HT1080 (cell line): ENCODE data around the gene KRT84. TPM values are rescaled to one million over a fixed set of nuclear protein-coding genes. Genes with fewer than 3 reads are reported as not detected.

Source experiments
- DNase-seq: peaks from one replicate; pipeline ENCODE4 v3.0.0-alpha.2; 2015; ENCODE audit warnings: low read depth
- total RNA-seq: library from RNA; depleted of rRNA; stranded (reverse); fragments of >200 nt; shearing (Covaris generic); gene quantifications from 2 replicates; pipeline ENCODE4 v1.2.3, GENCODE V29; 2014; rRNA removed

Gene KRT84
- total RNA-seq, 1 experiment from 2014 or later = not detected

DNA sequence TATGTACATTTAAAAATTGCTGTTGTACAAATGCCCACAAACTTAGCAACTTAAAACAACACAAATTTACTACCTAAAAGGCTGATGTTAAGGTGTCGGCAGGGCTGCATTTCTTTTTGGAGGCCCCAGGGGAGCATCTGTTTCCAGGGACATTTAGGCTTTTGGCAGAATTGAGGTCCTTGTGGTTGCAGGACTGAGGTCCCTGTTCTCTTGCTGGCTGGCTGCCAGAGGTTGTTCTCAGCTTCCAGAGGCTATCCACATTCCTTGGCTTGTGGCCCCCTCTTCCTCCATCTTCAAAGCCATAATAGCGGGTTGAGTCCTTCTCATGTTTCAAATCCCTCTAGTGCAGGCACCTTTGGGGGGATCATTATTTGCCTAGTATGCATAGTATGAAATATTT lies 41.9 kb downstream of the KRT84 start:
- DNase-seq = no peak

DNA sequence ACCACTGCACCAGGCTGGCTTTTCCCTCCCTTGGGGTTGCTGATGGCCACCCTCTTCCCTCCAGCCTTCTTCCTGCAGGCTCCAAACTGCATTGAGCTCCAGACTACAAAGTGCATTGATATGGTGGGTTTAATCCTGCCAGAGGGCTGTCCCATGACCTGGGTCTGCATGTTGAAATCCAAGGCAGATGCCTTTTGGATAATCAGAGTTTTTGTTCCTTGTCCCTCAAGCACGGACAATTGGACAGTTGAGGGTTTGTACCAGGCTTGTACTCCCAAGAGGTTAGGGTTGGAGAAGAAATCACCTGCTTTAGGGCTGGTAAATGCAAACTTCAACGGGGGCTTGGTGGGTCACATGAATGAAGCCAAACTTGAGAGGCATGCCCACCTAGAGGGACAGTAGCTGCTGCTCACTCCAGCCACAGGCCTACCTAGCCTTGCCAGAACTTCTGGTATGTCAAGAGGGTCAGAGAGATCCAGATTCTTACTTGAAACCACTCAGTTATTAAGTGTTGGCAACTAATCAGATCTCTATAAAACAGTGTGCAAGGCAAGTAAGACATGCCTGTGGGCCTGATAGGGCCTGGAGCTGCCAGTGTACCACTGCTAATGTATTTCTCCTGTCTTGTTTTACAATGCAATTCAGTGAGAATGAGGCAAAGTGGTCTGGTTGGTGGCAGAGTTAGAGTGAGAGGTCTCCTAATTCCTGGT lies 42.5 kb downstream of the KRT84 start:
- no peak for DNase-seq

DNA sequence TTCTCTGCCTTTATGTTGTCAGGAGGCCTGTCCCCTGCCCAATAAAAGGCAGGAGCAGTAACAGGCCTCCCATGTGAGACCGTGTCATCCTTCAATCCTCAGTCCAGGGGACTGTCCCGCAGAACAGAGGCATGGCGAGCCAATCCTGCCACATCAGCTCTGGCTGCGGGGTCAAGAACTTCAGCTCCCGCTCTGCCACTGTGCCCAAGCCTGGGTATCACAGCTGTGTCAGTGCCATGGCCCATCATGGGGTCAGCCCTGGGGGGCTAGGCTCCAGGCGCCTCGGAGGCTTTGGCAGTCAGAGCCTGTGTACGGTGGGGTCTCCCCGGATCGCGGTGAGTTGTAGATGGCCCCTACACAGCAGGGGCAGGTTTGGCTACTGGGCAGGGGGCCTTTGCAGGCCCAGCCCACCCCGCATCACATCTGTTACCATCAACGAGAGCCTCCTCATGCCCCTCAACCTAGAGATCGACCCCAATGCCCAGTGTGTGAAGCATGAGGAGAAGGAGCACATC lies 44.3 kb downstream of the KRT84 start:
- no peak for DNase-seq

DNA sequence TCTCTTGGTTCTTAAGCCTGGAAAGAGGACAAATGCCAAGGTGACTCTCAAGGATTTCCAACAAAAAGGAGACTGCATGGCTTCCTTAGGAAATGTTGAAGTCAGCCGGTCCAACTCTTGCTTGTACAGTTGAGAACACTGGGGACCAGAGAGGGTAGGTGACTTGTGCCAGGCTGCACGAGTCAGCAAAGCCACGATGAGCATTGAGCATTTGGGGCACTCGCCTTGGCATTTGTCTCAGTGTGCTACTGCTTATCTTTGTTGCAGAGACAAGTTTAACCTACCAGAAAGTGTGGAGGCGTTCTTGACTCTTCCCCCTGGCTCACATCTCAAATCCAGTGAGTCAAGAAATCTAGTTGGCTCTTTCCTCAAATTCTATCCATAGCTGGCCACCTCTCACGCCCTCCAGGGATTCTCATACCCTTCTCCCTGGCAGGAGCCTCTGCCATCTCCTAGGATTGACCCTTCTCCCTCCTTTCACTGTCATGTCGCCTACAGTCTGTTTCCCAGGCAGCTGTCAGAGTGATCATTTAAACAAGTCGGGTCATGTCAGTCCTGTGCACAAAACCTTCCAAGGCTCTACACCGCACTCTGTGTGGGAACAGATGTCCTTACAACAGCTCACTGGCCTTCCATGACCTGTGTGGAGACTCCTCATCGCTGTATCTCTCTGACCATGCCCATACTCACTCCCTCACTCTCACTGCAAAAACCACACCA lies 47.1 kb downstream of the KRT84 start:
- DNase-seq = no peak

DNA sequence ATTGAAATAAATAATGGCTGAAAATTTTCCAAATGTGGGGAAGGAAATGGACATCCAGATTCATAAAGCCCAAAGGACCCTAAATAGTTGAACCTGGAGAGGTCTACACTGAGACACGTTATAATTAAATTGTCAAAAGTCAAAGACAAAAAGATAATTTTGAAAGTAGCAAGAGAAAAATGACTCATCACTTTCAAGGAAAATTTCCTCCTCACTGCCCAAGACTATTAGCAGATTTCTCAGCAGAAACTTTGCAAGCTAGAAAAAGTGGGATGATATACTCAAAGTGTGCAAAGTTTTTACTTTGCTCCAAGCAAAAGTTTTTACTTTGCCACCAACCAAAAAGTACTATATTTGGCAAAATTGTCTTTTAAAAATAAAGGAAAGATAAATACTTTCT lies 48.4 kb downstream of the KRT84 start:
- no peak for DNase-seq

DNA sequence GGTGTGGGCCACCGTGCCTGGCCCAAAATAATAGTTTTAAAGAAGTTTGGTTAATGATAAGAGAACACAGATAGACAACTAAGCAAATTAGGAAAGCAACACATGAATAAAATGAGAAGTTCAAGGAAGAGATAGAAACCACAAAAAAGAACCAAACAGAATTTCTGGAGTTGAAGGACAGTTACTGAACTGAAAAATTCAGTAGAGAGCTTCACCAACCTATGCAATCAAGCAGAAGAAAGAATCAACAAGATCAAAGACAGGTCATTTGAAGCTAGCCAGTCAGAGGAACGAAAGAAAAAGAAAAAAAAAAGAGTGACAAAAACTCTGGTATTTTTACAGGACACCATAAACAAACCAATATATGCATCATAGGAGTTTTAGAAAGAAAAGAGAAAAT lies 48.8 kb downstream of the KRT84 start:
- no peak for DNase-seq

DNA sequence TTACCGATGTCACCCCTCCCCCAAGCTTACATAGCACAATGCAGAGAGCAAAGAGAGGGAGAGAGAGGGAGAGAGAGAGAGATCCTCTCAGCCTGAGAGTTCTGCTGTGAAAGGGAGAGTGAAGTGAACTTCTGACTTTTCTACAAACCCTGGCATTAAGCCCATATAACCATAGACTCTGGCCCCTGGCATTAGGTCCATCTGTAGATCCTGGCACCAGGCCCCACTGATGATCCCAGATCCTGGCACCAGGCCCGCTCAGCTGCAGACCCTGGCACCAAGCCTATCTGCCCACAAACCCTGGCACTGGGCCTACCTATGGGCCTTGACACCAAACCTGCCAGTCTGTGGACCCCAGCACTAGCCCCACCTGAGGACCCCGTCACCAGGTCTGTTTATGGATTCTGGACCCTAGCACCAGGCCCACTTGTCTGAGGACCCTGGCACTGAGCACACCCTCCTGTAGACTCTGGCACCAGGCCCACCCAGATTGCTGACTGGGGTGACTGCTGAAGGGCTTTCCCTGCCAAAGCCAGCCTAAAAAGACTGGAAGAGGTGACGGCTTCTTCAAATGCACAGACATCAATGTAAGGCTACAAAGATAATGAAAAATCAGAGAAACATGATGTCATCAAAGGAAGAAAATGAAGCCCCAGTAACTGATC lies 49.7 kb downstream of the KRT84 start:
- DNase-seq = no peak

DNA sequence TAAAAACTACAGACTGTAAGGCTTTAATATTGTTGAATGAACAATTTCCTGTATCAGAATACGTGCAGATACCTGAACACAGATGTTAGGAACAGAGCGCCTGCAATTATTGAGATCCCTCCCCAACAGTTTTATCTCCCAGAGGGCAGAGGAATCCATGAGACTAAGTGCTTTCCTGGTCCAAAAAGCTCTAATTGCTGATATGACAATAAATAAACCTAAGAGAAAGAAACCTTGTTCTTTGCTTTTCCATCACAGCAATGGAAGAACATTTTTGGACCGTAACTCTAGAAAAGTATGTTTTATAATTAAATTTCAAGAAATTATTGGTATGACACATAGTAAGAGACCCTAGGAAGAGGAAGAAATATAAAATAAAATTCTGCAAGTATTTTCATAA lies 51.3 kb downstream of the KRT84 start:
- no peak for DNase-seq

DNA sequence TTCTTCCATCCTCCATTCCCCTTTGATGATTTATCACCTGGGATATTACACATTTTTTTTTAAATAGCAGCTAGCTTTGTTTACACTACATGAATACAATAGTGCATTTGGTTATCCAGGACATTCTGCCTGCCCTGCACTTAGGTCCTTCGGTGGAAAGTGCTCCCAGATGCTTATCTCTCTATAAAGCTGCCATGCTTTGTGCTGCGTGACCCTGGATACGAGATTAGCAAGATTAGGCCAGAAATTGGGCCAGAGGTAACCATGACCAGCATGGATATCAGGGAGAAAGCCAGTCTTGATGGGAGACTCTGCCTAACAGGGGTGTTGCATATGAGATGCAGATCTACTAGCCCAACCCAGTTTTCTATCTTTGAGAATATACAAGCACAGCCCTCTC lies 52.1 kb downstream of the KRT84 start:
- DNase-seq = no peak

DNA sequence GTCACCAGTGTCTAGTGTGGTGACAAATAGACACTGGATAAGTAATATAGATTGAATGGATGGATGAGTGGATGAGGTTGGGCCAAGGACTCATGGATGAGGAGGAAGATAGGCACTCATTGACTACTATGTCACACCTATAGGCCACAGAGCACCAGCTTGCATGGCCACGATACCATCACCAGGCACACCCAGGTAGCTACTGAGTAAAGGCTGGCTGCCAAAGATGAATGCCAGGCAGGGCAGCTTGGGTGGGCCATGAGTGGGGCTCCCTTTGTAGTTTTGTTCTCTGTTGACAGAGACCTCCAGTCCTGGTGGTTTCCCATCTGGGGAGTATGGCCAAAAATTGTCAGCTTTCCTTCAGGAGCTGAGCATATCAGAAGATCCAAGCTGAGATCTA lies 53.1 kb downstream of the KRT84 start:
- DNase-seq = no peak

DNA sequence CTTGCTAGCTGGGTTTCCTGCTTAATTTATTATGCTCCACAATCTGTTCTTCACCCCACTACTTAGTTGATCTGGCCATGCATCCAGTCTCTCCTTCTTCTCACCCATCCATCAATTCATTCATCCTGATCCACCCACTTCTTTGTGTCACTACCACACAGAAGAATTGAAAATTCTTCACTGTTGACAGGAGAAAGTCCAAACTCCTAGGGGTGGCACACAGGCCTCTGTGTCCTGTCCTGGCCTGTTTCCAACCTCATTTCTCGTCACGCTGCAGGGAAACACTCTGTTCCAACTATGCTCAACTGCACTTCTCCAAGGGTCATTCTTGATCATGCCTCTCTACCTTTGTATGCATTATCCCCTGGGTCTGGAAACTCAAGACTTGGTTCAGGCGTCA lies 53.6 kb downstream of the KRT84 start:
- no peak for DNase-seq

DNA sequence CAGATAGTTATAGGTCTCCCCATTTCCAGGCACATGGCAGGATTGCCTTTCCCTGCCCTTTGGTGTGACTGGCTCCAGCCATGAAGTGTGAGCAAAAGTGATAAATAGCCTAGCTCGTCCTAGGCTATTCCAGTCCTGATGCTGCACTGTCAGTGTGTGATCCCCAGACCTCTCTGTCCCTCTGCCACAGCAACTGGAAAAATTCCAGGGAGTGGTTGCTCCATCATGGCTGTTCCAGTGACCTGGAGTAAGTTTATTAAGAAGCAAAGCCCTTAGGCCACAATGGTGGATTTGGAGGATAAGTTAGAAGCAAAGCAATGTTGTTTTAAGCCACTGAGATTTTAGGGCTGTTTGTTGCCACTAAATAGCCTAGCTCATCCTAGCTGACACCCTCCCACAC lies 54.4 kb downstream of the KRT84 start:
- no peak for DNase-seq

DNA sequence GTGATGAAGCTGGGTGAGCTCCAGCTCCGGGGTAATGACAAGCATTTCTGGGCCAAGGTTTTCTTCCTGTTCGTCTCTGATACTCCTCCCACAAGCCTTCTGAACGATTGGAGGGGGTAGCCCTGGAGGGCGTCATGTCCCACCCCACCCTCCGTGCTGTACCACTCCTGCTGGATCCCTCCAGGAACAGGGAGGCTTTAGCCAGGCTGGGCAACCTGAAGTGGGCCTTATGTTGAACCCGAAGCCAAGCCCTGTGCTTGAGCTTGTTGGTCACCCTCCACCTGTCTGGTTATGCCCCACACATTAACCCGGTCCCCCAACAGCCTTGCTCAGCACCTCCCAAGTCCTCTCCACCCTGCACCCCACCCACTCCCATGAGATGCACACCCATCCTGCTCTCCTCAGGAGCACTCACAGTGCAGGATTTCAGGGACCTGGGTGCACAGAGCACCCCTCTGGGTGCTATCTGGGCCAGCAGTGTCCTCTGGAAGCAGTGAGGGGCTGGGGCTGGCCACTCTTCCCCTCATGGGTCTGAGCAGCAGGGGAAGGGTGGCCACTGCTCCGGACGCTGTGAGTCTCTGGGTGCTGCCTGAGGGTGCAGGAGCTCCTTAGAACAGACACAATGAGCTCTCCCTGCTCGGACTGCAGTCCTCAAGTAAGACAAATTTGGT lies 57.5 kb downstream of the KRT84 start:
- no peak for DNase-seq

Other genes with a start within 250 kb of the KRT84 start
- 6.7 and 8.2 TPM in 2 replicates for gene KRT80, start 193.6 kb downstream of the KRT84 start, total RNA-seq
- 4.9 and 5.1 TPM in 2 replicates for gene KRT7, start 152.4 kb downstream of the KRT84 start, total RNA-seq
- 1.2 TPM in 2 replicates for gene KRT86, start 111.0 kb downstream of the KRT84 start, total RNA-seq
- gene KRT81, start 94.1 kb downstream of the KRT84 start, total RNA-seq = 235 and 270 TPM in 2 replicates
- 0.05 and 0.17 TPM in 2 replicates for gene KRT83, start 64.3 kb downstream of the KRT84 start, total RNA-seq
- not detected in 2 replicates for gene KRT85, start 18.2 kb downstream of the KRT84 start, total RNA-seq
- gene KRT82, start 20.7 kb upstream of the KRT84 start, total RNA-seq = not detected in 2 replicates
- gene KRT75, start 48.7 kb upstream of the KRT84 start, total RNA-seq = not detected in 2 replicates
- not detected in 2 replicates for gene KRT6B, start 66.5 kb upstream of the KRT84 start, total RNA-seq
- gene KRT6C, start 88.2 kb upstream of the KRT84 start, total RNA-seq = not detected in 2 replicates
- not detected in 2 replicates for gene KRT6A, start 107.6 kb upstream of the KRT84 start, total RNA-seq
- gene KRT5, start 134.7 kb upstream of the KRT84 start, total RNA-seq = not detected in 2 replicates
- not detected in 2 replicates for gene KRT71, start 167.5 kb upstream of the KRT84 start, total RNA-seq
- gene KRT74, start 188.2 kb upstream of the KRT84 start, total RNA-seq = not detected in 2 replicates
- not detected in 2 replicates for gene KRT72, start 215.8 kb upstream of the KRT84 start, total RNA-seq
- not detected in 2 replicates for gene KRT73, start 232.9 kb upstream of the KRT84 start, total RNA-seq